Measurements from ENCODE around the gene TRIM29. TPM values are rescaled to one million over a fixed set of nuclear protein-coding genes. Genes with fewer than 3 reads are reported as not detected.

The TRIM29 gene
- total and polyA plus RNA-seq, 2 of the 4 experiments (the other 2 are of a cell fraction), result not detected

DNA sequence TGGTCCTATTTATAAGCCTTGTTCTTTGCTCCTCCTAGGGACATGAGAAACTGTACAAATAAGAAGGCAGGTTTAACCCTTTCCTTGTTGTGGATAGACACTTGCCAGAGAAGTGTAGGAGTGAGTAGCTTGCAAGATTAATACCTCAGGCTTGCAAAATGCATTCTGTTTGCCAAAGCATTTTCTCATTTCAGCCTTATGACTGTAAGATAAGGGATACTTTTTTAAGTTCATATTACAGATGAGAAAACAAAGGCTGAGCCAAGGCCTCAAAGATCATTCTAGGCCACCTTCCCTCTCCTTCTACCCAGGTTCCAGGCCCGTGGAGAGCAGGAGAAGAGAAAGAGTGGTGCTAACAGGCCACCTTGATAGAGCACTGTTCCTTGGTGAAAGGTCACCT lies 46.8 kb downstream of the TRIM29 start:
- Histone ChIP-seq H3K27ac (ENCODE audit: insufficient read depth, low read length) (no peak overlapping the region), H3K23ac (ENCODE audit: low read depth, low read length) (no peak overlapping the region), H2BK15ac (ENCODE audit: low read depth, low read length) (no peak overlapping the region), H4K5ac (ENCODE audit: low read depth, low read length) (no peak overlapping the region), H2BK5ac (ENCODE audit: low read depth, low read length, poor library complexity, severe bottlenecking) (no peak overlapping the region), H3K4me2 (ENCODE audit: low read depth, low read length) (no peak overlapping the region), H2BK120ac (ENCODE audit: low read depth, low read length) (no peak overlapping the region), H3K4ac (ENCODE audit: low read depth, low read length) (no peak overlapping the region), H3K14ac (replicated peaks; ENCODE audit: low read depth, low read length) (no peak overlapping the region), H3K27me3 (ENCODE audit: control insufficient read depth, insufficient read depth, low read length) (peaks cover 26% of the 10 kb centered on the region), H3K56ac (ENCODE audit: extremely low read depth, insufficient read depth, low read length) (no peak overlapping the region), H3K18ac (ENCODE audit: low read depth, low read length) (no peak overlapping the region), H3K36me3 (ENCODE audit: control insufficient read depth, insufficient read depth, low read length) (no peaks in the 10 kb centered on the region), H3K9me1 (ENCODE audit: insufficient read depth, low read length) (no peaks in the 10 kb centered on the region), H3K9me3 (ENCODE audit: control insufficient read depth, insufficient read depth, low read length) (no peaks in the 10 kb centered on the region), H2BK20ac (ENCODE audit: low read depth, low read length) (no peak overlapping the region), H4K20me1 (ENCODE audit: insufficient read depth, low read length) (no peaks in the 10 kb centered on the region), H2AFZ (replicated peaks; ENCODE audit: low read length, poor library complexity) (no peak overlapping the region), H4K91ac (ENCODE audit: insufficient read depth, low read depth, low read length) (no peak overlapping the region), H2AK9ac (replicated peaks; ENCODE audit: low read depth, low read length, poor library complexity) (no peak overlapping the region), H4K8ac (ENCODE audit: low read depth in 2 of 2, low read length in 2 of 2) (no peak overlapping the region), H3K79me1 (ENCODE audit: low read depth in 1 of 2, low read length in 2 of 2) (no peaks in the 10 kb centered on the region), H3K9ac (ENCODE audit: low read depth, low read length) (no peak overlapping the region), H2AK5ac (ENCODE audit: low read depth, low read length) (no peak overlapping the region), H3K4me1 (ENCODE audit: control insufficient read depth, insufficient read depth, low read length) (no peaks in the 10 kb centered on the region), H3K4me3 (ENCODE audit: insufficient read depth, low read depth, low read length) (no peak overlapping the region)
- DNase-seq (no peak), ATAC-seq (ENCODE audit: low read depth) (no peak)
- 20% methylated on average over 1 of the region's 1 CpG; no CpG with 5 or more reads in 1 of the 2 experiments for WGBS, 2 experiments (ENCODE audit: extremely low coverage in 2 of 2, insufficient read length in 1 of 2)
- BruUV-seq (replicated peaks), result no TSS peak
- ChIA-PET POLR2A (ENCODE audit: unreplicated experiment) (no interaction called here), CTCF (no interaction called here)
- no peak for TF ChIP-seq FOS (IDR thresholded peaks at IDR 0.05; ENCODE audit: low read depth, low read length)
- no peak for TF ChIP-seq MXI1 (IDR thresholded peaks at IDR 0.05; ENCODE audit: borderline replicate concordance, low read depth, low read length)
- no peak for TF ChIP-seq RCOR1 (IDR thresholded peaks at IDR 0.05; ENCODE audit: insufficient replicate concordance, low read length)
- TF ChIP-seq POLR2A (IDR thresholded peaks at IDR 0.05; ENCODE audit: low read depth, low read length), result no peak
- TF ChIP-seq NFE2L2 (IDR thresholded peaks at IDR 0.05; ENCODE audit: low read depth, low read length), result no peak
- no peak for TF ChIP-seq SMC3 (IDR thresholded peaks at IDR 0.05; ENCODE audit: low read depth, low read length)
- TF ChIP-seq, protein P1, sequence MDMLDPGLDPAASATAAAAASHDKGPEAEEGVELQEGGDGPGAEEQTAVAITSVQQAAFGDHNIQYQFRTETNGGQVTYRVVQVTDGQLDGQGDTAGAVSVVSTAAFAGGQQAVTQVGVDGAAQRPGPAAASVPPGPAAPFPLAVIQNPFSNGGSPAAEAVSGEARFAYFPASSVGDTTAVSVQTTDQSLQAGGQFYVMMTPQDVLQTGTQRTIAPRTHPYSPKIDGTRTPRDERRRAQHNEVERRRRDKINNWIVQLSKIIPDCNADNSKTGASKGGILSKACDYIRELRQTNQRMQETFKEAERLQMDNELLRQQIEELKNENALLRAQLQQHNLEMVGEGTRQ (IDR thresholded peaks at IDR 0.05; ENCODE audit: low read depth, low read length), result no peak
- no peak for TF ChIP-seq CHD1 (IDR thresholded peaks at IDR 0.05; ENCODE audit: low read depth, low read length)
- TF ChIP-seq, protein P2, sequence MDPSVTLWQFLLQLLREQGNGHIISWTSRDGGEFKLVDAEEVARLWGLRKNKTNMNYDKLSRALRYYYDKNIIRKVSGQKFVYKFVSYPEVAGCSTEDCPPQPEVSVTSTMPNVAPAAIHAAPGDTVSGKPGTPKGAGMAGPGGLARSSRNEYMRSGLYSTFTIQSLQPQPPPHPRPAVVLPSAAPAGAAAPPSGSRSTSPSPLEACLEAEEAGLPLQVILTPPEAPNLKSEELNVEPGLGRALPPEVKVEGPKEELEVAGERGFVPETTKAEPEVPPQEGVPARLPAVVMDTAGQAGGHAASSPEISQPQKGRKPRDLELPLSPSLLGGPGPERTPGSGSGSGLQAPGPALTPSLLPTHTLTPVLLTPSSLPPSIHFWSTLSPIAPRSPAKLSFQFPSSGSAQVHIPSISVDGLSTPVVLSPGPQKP (IDR thresholded peaks at IDR 0.05; ENCODE audit: borderline replicate concordance, low read depth, low read length), result no peak
- no peak for TF ChIP-seq MAZ (IDR thresholded peaks at IDR 0.05; ENCODE audit: borderline replicate concordance, low read depth, low read length)
- TF ChIP-seq, protein P3, sequence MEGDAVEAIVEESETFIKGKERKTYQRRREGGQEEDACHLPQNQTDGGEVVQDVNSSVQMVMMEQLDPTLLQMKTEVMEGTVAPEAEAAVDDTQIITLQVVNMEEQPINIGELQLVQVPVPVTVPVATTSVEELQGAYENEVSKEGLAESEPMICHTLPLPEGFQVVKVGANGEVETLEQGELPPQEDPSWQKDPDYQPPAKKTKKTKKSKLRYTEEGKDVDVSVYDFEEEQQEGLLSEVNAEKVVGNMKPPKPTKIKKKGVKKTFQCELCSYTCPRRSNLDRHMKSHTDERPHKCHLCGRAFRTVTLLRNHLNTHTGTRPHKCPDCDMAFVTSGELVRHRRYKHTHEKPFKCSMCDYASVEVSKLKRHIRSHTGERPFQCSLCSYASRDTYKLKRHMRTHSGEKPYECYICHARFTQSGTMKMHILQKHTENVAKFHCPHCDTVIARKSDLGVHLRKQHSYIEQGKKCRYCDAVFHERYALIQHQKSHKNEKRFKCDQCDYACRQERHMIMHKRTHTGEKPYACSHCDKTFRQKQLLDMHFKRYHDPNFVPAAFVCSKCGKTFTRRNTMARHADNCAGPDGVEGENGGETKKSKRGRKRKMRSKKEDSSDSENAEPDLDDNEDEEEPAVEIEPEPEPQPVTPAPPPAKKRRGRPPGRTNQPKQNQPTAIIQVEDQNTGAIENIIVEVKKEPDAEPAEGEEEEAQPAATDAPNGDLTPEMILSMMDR (conservative IDR thresholded peaks at IDR 0.05; ENCODE audit: low read depth, low read length), result no peak
- no peak for TF ChIP-seq RAD21 (IDR thresholded peaks at IDR 0.05; ENCODE audit: low read length)
- no peak for TF ChIP-seq MAFK (IDR thresholded peaks at IDR 0.05; ENCODE audit: low read depth, low read length)
- no peak for TF ChIP-seq RFX5 (IDR thresholded peaks at IDR 0.05; ENCODE audit: low read depth, low read length)
- TF ChIP-seq BHLHE40 (IDR thresholded peaks at IDR 0.05; ENCODE audit: low read depth, low read length), result no peak
- TF ChIP-seq CEBPB (IDR thresholded peaks at IDR 0.05; ENCODE audit: low read depth, low read length), result no peak
- intact Hi-C loops (cut with micrococcal nuclease) (no loop called here), in situ Hi-C loops (cut with MboI; ENCODE audit: low sequenced_read_pairs) (no loop called here), dilution Hi-C loops (cut with HindIII; ENCODE audit: low sequenced_read_pairs, unreplicated experiment) (no loop called here)

All from IMR-90 (cell line).